Psoas muscle (tissue), 8 donors: ENCODE results near the gene BOLA1. TPM values are rescaled to one million over a fixed set of nuclear protein-coding genes. Genes with fewer than 3 reads are reported as not detected.
"Not testable (repeated sequence)": the region's sequence is repeated elsewhere in the genome, so short reads cannot be mapped to it uniquely, and the experiment has no call there.

ENCODE experiments used
- ATAC-seq, 4 donors: fragments of 200-7000 bp; cut with Tn5 transposase; one replicate each; pipeline ENCODE4 v1.9.1; 2020; ENCODE audit warnings: moderate library complexity in 3 of 4, mild to moderate bottlenecking in 2 of 4
- DNase-seq, 2 donors: peaks; one replicate each; pipeline ENCODE4 v3.0.0-alpha.2; 2020
- H3K27ac ChIP-seq: fragments of 200-600 bp; one replicate; pipeline ENCODE4 v1.8.0; 2022
- H3K27me3 ChIP-seq, 3 donors: fragments of 200-600 bp in 1 of 3; one replicate each; pipeline versions ENCODE4 v1.6.1 to v1.8.0; 2013 to 2022; ENCODE audit warnings: low read length in 2 of 3, mild to moderate bottlenecking in 2 of 3, moderate library complexity in 1 of 3; ENCODE audit not compliant: insufficient read depth in 3 of 3
- H3K36me3 ChIP-seq, 2 donors: fragments of 200-600 bp in 1 of 2; one replicate each; pipeline versions ENCODE4 v1.6.1 to v1.8.0; 2013 to 2022; ENCODE audit warnings: low read depth in 1 of 2, mild to moderate bottlenecking in 1 of 2, moderate library complexity in 1 of 2; ENCODE audit not compliant: insufficient read depth in 1 of 2
- H3K4me1 ChIP-seq: fragments of 200-600 bp; one replicate; pipeline ENCODE4 v1.8.0; 2022
- H3K4me3 ChIP-seq: fragments of 200-600 bp; one replicate; pipeline ENCODE4 v1.8.0; 2022; ENCODE audit warnings: mild to moderate bottlenecking
- H3K9me3 ChIP-seq: fragments of 200-600 bp; one replicate; pipeline ENCODE4 v1.8.0; 2022
- WGBS, 3 donors: extraction: QIAGEN DNeasy Blood & Tissue Kit; methylation state at CpG; one replicate each; pipeline versions ENCODE4 v1.1.6 to v1.1.7; 2013; 5-methylcytosine and 5-hydroxymethylcytosine counted together
- intact Hi-C, 2 donors: fragments of 100-400 bp; cut with DNase I; formaldehyde crosslinking; loops; one replicate each; pipeline versions ENCODE4 v1.11.0 to v1.14.2; 2022
- long read RNA-seq, 2 donors: library from polyadenylated mRNA; unstranded; transcript quantifications; one replicate each; pipeline ENCODE4 v2.0.0, GENCODE V29; 2021
- polyA plus RNA-seq, 3 donors: library from polyadenylated mRNA; stranded (reverse); fragments of 200-250 nt; gene quantifications; one replicate each; pipeline ENCODE4 v1.2.3, GENCODE V29; 2013
- total RNA-seq, 4 donors: library from RNA; stranded (reverse); fragmentation: NEBNext Ultra II Directional in 2 of 4; extraction: Animal tissue kit (Norgen Biotek cat#: 25700) in 2 of 4; gene quantifications; one replicate each; pipeline versions ENCODE4 v1.2.1 to v1.2.4, GENCODE V29; 2021 to 2023
- TF ChIP-seq, protein P1 (sequence below): fragments of 200-600 bp; IDR thresholded peaks from one replicate; pipeline ENCODE4 v1.8.0; 2022; ENCODE audit warnings: antibody characterized with exemption
- donor health status: healthy with polysubstance abuse.
- donor health status: DM: no; HTN: no; CAD: no; lungs with moderate emphysema.
- donor health status: Bipolar disorder and iron deficiency.
- donor health status: healthy.
- donor health status: DM: yes; HTN: yes; CAD: no.
- donor health status: DM: no; HTN: no; CAD: no.
- donor health status: DM: no; HTN: no; CAD: no.
- donor health status: DM: yes; HTN: yes; CAD: no.

The BOLA1 gene
- total RNA-seq (10 to 100 TPM; 13.9 to 18.1 (median 15.8) TPM), polyA plus RNA-seq (10 to 100 TPM; 24.0 to 45.3 (median 32.1) TPM)
- long read RNA-seq, donor 1, partial matches to known transcripts: 0 of 8 reads
- long read RNA-seq, donor 1, other reads (novel, unspliced or antisense): 3 of 8 reads
- long read RNA-seq, donor 2, transcript BOLA1-202 (2 exons, 859 nt): major isoform, 19 of 26 reads
- long read RNA-seq, donor 2, partial matches to known transcripts: 2 of 26 reads
- long read RNA-seq, donor 2, other reads (novel, unspliced or antisense): 5 of 26 reads

DNA sequence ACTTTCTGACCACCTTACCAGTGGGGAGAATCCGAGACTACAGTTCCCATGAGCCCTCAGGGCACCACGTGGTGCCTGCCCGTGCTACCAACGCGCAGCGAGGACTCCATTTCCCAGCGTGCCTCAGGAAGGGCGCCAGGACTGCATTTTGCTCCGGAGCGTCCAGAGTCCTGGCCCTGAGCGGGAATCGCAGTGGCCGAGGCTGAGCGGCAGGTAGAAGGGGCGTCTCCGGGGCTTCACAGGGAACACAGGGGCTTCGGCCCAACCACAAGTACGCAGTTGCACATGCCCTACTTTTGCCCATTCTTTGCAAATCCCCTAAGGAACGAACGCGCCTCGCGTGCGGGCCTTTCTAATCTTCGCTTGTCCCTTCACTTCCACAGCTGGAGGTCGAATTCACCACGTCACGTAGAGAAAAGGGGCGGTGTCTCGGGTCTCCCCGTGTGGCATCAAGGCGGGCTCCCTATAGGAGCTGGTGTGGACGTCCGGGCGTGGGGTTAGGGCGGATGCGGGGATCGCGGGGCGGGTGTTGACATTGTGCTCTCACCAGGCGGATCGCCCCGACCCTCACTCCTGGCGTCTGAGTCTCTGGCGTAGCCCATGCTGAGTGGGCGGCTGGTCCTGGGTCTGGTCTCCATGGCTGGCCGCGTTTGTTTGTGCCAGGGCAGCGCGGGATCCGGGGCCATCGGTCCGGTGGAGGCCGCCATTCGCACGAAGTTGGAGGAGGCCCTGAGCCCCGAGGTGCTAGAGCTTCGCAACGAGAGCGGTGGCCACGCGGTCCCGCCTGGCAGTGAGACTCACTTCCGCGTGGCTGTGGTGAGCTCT, at the start of gene BOLA1:
Gene BOLA1 (plus strand): TSS at position 109 of the 825 bp plus-strand sequence. CDS start 492 bp downstream, at position 601.
- 3% methylated on average over 62 to 65 of the region's 65 CpGs for WGBS, 3 donors
- ATAC-seq (peak; percentile 97 to 100 (median 99)), DNase-seq (peak; percentile 94 to 96)
- H3K36me3 ChIP-seq: no peaks in the 10 kb centered on the region
- no peaks in the 10 kb centered on the region for H3K27me3 ChIP-seq
- peaks cover 5% of the 10 kb centered on the region for H3K4me1 ChIP-seq
- no peaks in the 10 kb centered on the region for H3K9me3 ChIP-seq
- peak within 1 kb of the TSS; percentile 83 for H3K4me3 ChIP-seq
- intact Hi-C loops: no loop called here
- TF ChIP-seq, protein P1, sequence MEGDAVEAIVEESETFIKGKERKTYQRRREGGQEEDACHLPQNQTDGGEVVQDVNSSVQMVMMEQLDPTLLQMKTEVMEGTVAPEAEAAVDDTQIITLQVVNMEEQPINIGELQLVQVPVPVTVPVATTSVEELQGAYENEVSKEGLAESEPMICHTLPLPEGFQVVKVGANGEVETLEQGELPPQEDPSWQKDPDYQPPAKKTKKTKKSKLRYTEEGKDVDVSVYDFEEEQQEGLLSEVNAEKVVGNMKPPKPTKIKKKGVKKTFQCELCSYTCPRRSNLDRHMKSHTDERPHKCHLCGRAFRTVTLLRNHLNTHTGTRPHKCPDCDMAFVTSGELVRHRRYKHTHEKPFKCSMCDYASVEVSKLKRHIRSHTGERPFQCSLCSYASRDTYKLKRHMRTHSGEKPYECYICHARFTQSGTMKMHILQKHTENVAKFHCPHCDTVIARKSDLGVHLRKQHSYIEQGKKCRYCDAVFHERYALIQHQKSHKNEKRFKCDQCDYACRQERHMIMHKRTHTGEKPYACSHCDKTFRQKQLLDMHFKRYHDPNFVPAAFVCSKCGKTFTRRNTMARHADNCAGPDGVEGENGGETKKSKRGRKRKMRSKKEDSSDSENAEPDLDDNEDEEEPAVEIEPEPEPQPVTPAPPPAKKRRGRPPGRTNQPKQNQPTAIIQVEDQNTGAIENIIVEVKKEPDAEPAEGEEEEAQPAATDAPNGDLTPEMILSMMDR: no peak
- peak within 1 kb of the TSS; percentile 89 for H3K27ac ChIP-seq

DNA sequence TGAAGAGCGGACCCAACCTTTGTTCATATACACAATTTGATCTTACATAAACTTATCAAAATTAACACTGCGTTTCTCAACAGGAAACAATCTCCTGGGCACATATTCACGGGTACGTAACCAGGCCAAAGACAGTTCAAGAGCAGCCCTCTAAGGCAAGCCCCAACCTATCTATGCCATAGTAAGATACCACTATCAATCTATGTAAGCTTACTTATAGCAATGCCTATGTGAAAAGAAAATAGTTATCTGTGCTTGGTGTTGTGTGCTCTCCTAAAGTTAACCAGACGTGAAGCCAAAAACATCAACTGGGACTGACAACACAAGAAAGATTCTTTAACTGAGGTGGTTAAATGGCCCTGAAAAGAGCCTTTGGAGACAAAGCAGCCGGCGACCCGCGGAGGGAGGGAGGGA, 49.4 kb upstream of the BOLA1 start:
- ATAC-seq: no peak
- 14 to 31% (median 14%) methylated on average over 5 to 9 of the region's 9 CpGs for WGBS, 3 donors
- Histone ChIP-seq H3K4me3 (peak overlapping the region; percentile 66), H3K9me3 (no peaks in the 10 kb centered on the region), H3K4me1 (peaks cover 17% of the 10 kb centered on the region), H3K36me3 (peaks cover 0 to 7% of the 10 kb centered on the region in 2 donors), H3K27ac (peak overlapping the region; percentile 71), H3K27me3 (no peaks in the 10 kb centered on the region)
- intact Hi-C loops: no loop called here
- TF ChIP-seq, protein P1: no peak
- DNase-seq: no peak

- H3K27ac ChIP-seq, H3K9me3 ChIP-seq, H3K4me3 ChIP-seq, intact Hi-C loops, H3K27me3 ChIP-seq, H3K36me3 ChIP-seq, DNase-seq: not testable (repeated sequence)
- WGBS, 3 donors: no CpG with 5 or more reads among the region's 62 CpGs
- H3K4me1 ChIP-seq: peaks cover 13% of the 10 kb centered on the region
- peak; percentile 83 to 86 (median 84) for ATAC-seq
These were observed 48.5 kb upstream of the BOLA1 start for GRCh38 chr1:149850732-149851345.

GRCh38 chr1:149851585-149852213, 47.7 kb upstream of the BOLA1 start:
- DNase-seq, H3K27me3 ChIP-seq, H3K27ac ChIP-seq, intact Hi-C loops, H3K36me3 ChIP-seq, H3K4me3 ChIP-seq, H3K9me3 ChIP-seq: not testable (repeated sequence)
- WGBS, 3 donors: no CpG with 5 or more reads among the region's 53 CpGs
- H3K4me1 ChIP-seq: peaks cover 13% of the 10 kb centered on the region
- peak; percentile 70 to 78 (median 74) for ATAC-seq

- DNase-seq, H3K27me3 ChIP-seq, H3K36me3 ChIP-seq, intact Hi-C loops, H3K27ac ChIP-seq, H3K4me3 ChIP-seq, H3K9me3 ChIP-seq: not testable (repeated sequence)
- H3K4me1 ChIP-seq: peaks cover 13% of the 10 kb centered on the region
- peak; percentile 71 to 78 (median 76) for ATAC-seq
- no CpG with 5 or more reads among the region's 26 CpGs for WGBS, 3 donors
These were observed 47.1 kb upstream of the BOLA1 start for GRCh38 chr1:149852263-149852662.

DNA sequence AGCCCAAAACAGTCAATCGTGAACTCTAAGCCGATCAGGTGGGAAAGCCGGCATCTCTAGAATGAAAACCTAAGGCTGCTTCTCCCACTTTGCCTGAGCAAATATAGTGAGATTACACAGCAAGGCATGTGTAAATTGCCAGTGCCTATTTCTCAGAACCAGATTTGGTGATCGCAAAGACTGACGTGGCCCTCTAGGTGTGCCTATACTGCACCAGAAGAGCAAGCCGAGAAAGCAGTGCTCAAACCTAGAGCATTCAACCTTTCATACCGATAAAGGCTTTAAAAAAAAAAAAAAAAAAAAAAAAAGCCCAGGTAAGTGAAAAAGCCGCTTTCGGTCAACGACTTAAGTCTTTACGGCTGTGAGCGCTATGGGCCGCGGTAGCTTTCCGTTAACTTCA, 39.1 kb upstream of the BOLA1 start:
- H3K27me3 ChIP-seq, H3K36me3 ChIP-seq, H3K9me3 ChIP-seq, DNase-seq, intact Hi-C loops, H3K27ac ChIP-seq, H3K4me1 ChIP-seq, H3K4me3 ChIP-seq: not testable (repeated sequence)
- ATAC-seq: peak in 1 of 4 donors; percentile 6
- WGBS, 3 donors: no CpG with 5 or more reads among the region's 15 CpGs

GRCh38 chr1:149860684-149861496, 38.5 kb upstream of the BOLA1 start:
- DNase-seq, H3K9me3 ChIP-seq, H3K27me3 ChIP-seq, H3K4me3 ChIP-seq, H3K4me1 ChIP-seq, intact Hi-C loops, H3K27ac ChIP-seq, H3K36me3 ChIP-seq: not testable (repeated sequence)
- no CpG with 5 or more reads among the region's 55 CpGs for WGBS, 3 donors
- ATAC-seq: peak; percentile 86 to 89 (median 88)

DNA sequence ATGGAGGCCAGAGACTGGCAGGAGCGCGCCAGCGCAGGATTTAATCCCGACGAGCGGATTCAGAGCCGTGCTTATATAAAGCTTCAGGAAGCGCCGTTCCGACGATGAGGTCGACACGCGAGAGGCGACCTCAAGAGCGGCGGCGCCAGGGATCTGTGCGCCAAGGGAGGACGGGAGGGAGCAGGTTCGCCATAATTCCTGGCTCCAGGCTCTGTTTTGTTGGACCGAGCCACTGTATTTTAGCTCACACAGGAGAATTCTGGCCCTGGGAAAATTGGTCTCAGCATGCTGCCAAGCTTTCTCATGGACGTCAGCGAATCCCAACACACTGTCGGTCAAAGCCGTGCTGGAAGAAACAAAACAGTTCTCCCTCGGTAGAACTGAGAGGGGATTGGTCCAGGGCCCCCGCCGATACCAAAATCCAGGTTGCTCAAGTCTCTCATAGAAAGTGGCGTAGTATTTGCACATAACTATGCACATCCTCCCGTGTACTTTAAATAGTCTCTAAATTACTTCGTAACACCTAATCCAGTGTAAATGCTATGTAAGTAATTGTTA, 37.8 kb upstream of the BOLA1 start:
- H3K27ac ChIP-seq, H3K36me3 ChIP-seq, H3K4me3 ChIP-seq, H3K4me1 ChIP-seq, H3K9me3 ChIP-seq, intact Hi-C loops, DNase-seq, H3K27me3 ChIP-seq: not testable (repeated sequence)
- WGBS, 3 donors: no CpG with 5 or more reads among the region's 32 CpGs
- ATAC-seq: peak; percentile 46 to 63 (median 54)
